DMS 273 (cell line): ENCODE measurements around the gene PHF10.
"Not testable (repeated sequence)": the region's sequence is repeated elsewhere in the genome, so short reads cannot be mapped to it uniquely, and the experiment has no call there.

Source experiments
- DNase-seq: peaks from one replicate; lab custom pipeline; 2025; ENCODE audit not compliant: unreplicated experiment; lab: John Stamatoyannopoulos, UW

The PHF10 gene

DNA sequence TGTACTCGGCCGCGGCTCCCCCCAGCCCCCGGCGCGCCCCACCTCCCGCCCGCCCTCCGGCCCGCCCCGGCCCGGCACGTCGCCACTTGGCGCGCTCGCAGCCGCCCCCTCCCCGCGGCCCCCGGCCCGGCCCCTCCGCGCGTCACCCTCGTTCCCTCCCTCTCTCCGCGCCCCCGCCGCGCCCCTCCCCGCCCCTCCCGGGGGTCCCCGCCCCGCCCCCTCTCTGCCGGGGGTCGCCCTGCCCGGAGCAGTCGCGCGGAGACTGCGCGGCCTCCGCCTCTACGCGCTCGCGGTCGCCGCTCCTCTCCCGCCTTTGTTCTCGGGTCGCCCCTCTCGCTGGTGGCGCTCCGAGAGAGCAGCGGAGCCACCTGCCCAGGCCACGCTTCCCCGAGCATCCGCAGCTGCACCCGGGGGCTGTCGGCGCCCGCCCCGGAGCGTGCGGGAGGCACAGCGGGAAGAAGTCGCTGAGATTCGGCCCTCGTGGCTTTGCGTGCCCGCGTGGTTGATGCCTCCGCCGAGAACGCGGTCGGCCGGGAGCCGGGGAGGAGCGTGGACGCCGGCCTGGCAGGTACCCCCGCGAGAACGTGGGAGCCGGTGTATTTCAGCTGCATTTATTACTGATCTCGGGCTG lies at the start of gene PHF10:
TSS of gene PHF10 (minus strand) at position 7 of the 631 bp plus-strand sequence. CDS start 569 bp downstream, outside the sequence.
- peak; percentile 90 for DNase-seq

GRCh38 chr6:169766921-169767736 lies 42.8 kb upstream of the PHF10 start:
- no peak for DNase-seq

- no peak for DNase-seq
These were observed 41.9 kb upstream of the PHF10 start for GRCh38 chr6:169766232-169766631.

- not testable (repeated sequence) for DNase-seq
These were observed 41.5 kb upstream of the PHF10 start for GRCh38 chr6:169765789-169766188.

DNA sequence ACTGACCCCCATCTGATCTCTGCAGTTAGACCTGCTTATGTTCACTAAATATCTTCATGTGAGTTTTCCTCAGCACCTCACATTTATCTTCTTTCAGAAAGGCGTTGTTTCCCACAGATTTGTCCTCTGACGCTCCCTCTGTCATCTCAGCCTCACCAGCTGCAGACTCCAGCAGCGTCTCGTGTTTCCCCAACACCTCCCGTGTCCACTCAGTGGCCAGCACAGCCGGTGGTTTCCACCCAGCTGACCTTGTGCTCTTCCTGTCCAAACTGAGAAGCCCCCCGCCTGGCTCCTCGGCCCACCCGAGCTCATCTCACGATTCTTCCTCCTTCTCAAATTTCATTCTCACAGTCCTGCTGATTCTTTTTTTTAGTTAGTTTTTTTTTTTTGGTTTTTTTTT lies 39.6 kb upstream of the PHF10 start:
- no peak for DNase-seq

DNA sequence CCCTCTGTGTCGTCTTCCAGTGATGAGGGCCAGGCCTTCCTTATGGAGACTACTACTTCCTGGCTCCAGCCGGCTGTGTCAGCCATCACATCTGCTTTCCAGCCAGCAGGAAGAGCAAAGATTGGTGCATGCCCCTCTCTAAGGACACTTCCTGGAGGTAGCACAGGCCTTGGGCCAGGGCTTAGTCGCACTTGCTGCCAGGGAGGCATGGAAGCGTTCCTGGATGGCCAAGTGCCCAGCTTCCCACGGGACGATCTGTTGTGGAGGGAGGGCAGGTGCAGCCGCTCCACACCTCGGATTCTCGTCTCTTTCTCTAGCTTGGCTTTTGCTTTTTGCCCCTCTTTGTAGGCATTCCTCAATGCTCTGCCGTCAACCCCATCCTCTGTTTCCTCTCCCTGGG lies 39.0 kb upstream of the PHF10 start:
- DNase-seq: no peak

DNA sequence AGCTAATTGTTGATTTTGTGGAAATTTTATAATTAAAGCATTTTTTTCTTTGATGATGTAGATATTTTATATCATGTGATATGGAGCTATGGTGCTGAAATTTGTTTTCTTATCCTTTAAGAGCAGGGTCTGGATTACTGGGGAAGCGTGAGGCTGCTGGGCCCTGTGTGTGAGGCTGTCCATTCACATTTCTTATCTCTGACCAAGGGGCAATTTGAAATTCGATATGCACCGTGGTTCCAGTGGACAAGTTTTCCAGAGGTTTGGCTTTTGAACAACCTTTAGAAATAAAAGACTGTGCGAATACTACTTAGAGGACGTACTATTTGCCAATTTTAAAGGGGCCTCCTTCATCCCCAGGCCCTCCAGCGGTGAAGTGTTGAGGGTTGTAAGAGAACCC lies 30.9 kb upstream of the PHF10 start:
- DNase-seq: no peak

DNA sequence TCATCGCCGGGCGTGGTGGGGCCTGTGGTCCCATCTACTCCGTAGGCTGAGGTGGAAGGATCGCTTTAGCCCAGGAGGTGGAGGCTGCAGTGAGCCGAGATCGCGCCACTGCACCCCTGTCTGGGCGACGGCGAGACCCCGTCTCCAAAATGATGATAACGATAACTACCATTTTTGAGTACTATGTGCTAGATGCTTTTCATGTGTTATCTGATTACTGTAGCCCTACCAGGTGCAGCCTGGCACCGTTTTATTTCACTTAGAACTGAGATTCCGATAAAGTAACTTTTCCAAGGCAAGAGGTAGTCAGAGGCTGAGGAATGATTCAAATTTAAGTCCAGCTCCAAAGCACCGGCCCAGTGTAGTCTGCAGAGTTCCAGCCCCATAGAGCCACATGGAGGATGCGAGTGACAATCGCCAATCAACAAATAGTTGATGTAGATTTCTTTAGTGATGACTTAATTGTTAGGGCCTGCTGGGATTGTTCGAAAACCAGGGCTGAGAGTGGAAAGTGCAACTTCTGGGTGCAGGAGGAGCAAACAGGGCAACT lies 27.8 kb upstream of the PHF10 start:
- no peak for DNase-seq

GRCh38 chr6:169751242-169752073 lies 27.2 kb upstream of the PHF10 start, which contains the start of the genes DYNLT2 and ERMARD:
Gene DYNLT2, minus strand, starts transcription at chr6:169751572. Its CDS starts 114 bp downstream, at chr6:169751458.
Gene ERMARD, plus strand, starts transcription at chr6:169751622. Its CDS starts 36 bp downstream, at chr6:169751658.
- peak; percentile 98 for DNase-seq

- no peak for DNase-seq
These were observed 22.3 kb upstream of the PHF10 start for GRCh38 chr6:169746556-169746955.

DNA sequence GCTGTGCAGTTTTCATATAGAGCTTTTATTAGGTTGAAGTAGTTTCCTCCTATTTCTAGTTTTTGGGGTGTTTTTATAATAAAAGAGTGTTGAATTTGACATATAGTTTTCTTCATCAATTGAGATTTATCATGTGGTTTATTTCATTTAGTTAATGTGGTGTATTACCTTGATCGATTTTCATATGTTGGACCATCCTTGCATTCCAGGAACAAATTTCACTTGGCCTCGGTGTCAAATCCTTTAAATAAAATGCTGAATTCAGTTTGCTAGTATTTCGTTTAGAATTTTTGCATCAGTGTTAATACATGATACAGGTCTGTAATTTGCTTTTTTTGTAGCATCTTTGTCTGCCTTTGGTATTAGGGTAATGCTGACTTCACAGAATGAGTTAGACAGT lies 21.1 kb upstream of the PHF10 start:
- no peak for DNase-seq

- no peak for DNase-seq
These were observed 17.0 kb upstream of the PHF10 start for GRCh38 chr6:169741344-169741743.

DNA sequence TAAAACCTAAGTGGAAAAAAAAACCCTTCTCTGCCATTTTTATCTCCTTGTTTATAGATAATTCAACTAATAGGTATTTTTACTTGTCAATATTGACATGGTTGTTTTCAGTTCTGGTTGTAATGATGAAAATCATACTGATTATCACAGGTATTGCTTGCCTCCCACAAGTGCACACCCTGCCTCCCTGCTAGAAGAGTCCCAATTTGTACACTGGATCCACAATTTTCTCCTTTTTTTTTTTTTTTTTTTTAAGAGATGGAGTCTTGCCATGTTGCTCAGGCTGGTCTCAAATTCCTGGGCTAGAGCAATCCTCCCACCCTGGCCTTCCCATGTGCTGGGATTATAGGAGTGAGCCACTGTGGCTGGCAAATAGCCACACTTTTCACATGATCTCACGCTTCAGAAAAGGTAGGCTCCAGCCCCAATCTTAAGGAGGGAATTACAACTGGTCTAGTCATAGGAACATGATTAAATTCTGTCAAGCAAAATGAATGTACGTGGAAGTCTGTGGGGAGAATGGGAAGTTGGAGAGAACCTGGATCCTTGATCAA lies 14.8 kb upstream of the PHF10 start:
- DNase-seq: peak; percentile 62

DNA sequence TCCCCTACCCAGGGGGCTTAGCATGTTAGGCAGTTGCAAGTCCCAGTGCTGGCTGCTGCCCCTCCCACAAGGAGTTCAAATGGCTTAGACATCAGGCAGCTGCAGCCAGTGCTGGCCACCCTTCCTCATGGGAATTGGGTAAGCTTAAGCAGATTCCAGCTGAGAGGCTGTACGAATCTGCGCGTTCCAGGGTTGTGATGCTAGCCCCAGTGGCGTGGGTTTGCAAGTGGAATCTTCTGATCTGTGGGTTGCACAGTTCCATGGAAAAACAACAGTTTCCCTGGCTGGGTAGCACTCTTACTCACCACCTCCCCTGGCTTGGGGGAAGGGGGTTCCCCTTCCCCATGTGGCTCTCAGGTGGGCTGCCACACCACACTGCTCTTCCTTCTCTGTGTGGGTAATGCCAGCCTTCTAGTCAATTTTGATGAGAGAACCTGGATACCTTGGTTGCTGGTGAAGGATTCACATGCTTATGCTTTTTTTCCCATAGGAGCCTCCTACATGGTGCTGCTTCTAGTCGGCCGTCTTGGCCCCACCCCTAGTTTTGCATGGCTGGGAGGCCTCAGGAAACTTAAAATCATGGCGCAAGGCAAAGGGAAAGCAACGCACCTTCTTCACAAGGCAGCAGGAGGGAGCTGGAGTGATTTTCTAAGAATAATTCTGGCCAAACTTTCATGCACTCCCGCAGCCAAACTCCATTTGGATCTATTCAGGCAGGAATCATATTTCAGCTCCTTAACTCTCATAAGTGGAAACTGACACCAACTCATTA lies 14.1 kb upstream of the PHF10 start:
- DNase-seq: peak; percentile 62

- DNase-seq: no peak
These were observed 5.7 kb upstream of the PHF10 start for GRCh38 chr6:169729961-169730360.

DNA sequence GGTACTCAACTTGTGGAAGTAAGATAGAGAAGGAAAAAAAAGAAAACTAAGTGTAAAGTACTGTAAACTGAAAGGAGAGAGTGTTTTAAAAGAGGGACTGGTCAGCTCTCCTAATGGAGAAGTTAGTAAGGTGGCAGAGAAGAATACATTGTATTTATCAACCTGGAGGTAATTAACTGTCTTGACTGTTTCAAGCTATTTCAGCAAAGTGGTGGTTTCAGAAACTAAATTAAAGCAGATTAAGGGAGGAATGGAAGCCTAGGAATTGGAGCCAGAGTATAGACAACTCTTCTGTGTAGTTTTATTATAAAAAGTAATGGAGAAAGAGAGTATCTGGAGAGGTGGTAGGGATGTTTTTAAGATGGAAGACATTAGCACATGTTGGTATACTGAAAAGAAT lies 2.7 kb upstream of the PHF10 start:
- no peak for DNase-seq

DNA sequence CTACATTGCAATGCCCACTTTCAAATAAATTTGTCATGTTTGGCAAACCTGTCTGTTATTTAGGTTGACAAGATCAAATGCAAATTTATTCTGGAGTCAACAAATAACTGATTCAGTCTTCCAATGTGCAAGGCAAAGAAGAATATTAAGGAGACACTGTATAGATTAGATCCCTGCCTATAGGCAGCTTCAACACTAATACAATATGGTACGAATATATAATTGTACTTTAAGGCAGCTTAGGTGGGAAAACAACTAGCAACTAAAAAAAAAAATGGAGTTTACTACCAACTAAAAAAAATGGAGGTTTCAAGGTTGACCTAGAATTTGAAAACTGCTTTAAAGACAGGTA lies 1.7 kb upstream of the PHF10 start:
- DNase-seq: no peak

DNA sequence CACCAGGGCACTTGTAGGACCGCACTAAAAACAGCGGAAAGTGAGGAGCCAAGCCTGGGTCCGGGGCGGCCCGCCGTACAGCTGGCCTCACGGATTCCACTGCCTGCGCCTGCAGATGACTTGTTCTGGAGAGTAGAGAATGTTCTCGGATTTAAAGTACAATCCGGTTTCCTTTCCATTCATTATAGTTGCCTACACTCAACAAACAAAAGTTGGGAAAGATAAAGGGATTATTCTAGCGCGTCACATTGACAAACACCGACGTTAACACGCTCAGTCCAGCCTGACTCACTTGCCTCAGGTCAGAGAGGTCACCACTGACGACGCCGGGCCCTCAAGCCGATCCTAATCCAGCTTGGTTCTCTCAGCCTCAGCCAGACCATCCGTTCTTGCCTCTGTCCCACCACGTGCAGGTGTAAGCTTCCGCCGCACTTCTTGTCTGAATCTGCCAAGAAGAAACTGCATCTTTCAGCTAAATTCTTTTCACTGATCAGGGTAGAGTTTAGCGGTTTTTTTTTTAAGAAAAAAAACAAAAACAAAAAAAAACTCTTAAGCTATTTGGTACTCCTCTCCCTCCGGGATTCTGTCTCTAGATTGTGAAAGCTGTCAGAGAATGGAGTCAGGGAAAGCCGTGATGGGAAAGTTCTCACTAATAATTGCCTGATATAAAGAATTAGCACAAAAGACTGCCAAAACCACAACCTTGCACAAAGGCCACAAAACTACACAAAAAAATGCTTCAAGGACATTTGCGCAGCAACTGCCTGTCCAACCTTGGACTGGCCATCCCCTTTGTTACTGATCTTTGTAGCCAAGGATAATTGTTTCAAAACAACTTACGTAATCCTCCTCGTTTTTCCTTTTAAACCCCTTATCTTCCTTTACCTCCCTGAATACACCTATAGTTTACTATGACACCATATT lies 1.1 kb upstream of the PHF10 start:
- no peak for DNase-seq

GRCh38 chr6:169723991-169724493 lies 258 bp downstream of the PHF10 start:
- DNase-seq: peak; percentile 81
